Astrocyte of the spinal cord (primary cell): ENCODE data around the gene TOM1L2.

Source experiments
- DNase-seq: peaks from one replicate; pipeline ENCODE4 v3.0.0; 2011; ENCODE audit warnings: low read depth, low spot score
- H3K4me3 ChIP-seq: 2 replicates; pipeline ENCODE4 v1.5.1; 2011; ENCODE audit warnings: low read depth, mild to moderate bottlenecking, low read length, moderate library complexity
- CTCF ChIP-seq: IDR thresholded peaks from 2 replicates; pipeline ENCODE4 v1.5.1; 2012; ENCODE audit warnings: low read depth, mild to moderate bottlenecking, low read length, inconsistent platforms
- in situ Hi-C: cut with HindIII; loops from 2 replicates; pipeline ENCODE4 v1.10.0; 2017; ENCODE audit warnings: low sequenced_read_pairs

The TOM1L2 gene

GRCh38 chr17:17816240-17816814 is 155.9 kb downstream of the TOM1L2 start:
- no peak overlapping the region for H3K4me3 ChIP-seq
- TF ChIP-seq CTCF, result no peak
- DNase-seq, result no peak
- in situ Hi-C loops, result no loop called here

GRCh38 chr17:17815436-17816200 is 156.6 kb downstream of the TOM1L2 start:
- no peak for TF ChIP-seq CTCF
- DNase-seq, result no peak
- in situ Hi-C loops, result no loop called here
- H3K4me3 ChIP-seq, result no peak overlapping the region

GRCh38 chr17:17815062-17815406 is 157.2 kb downstream of the TOM1L2 start:
- no peak for TF ChIP-seq CTCF
- DNase-seq, result no peak
- in situ Hi-C loops, result no loop called here
- H3K4me3 ChIP-seq, result no peak overlapping the region

GRCh38 chr17:17814162-17815061 is 157.8 kb downstream of the TOM1L2 start:
- TF ChIP-seq CTCF, result no peak
- no peak for DNase-seq
- in situ Hi-C loops, result no loop called here
- no peak overlapping the region for H3K4me3 ChIP-seq

- TF ChIP-seq CTCF, result no peak
- in situ Hi-C loops, result no loop called here
- H3K4me3 ChIP-seq, result no peak overlapping the region
- no peak for DNase-seq
Measured at GRCh38 chr17:17813725-17814095, 158.5 kb downstream of the TOM1L2 start.

GRCh38 chr17:17813055-17813724 is 159.0 kb downstream of the TOM1L2 start:
- DNase-seq, result no peak
- TF ChIP-seq CTCF, result no peak
- in situ Hi-C loops, result no loop called here

More at GRCh38 chr17:17813055-17813724, 159.0 kb downstream of the TOM1L2 start:
- no peak overlapping the region for H3K4me3 ChIP-seq
